ENCODE results near the gene USP35. TPM values are rescaled to one million over a fixed set of nuclear protein-coding genes. Genes with fewer than 3 reads are reported as not detected.

USP35 gene
- polyA plus RNA-seq, 1 of the 3 experiments (the other 2 are of a cell fraction) = 8.4 TPM

DNA sequence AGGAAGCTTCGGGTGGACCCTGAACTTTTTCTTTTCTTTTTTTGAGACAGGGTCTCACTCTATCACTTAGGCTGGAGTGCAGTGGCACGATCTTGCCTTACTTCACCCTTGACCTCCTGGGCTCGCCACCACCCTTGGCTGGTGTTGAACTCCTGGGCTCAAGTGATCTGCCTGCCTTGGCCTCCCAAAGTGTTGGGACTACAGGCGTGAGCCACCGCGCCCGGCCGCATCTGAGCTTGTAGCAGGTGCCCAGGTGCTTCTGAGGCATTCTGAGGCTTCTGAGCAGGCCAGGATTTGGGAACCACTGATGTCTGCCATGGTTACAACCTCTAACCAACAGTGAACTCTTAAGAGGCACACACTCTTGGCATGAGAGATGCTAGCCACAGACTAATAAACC, 5.1 kb downstream of the USP35 start:
- ChIA-PET CTCF (interaction anchor here (2.1 kb wide), 1 partner anchor 16 kb away, joined by 6 read pairs; no protein-coding TSS in a partner anchor), POLR2A (interaction anchor here (0.9 to 1.3 kb wide), 2 partner anchors 13 to 19 kb away, joined by 3 read pairs; no protein-coding TSS in a partner anchor)
- DNase-seq = no peak
- Histone ChIP-seq H3K36me3 (replicated peaks in 1 of 2; ENCODE audit: control insufficient read depth in 1 of 2, insufficient read depth in 2 of 2, low read length in 1 of 2) (peaks cover 0 to 11% of the 10 kb centered on the region in 2 experiments), H3K9me2 (no peaks in the 10 kb centered on the region), H3K4me3 (ENCODE audit: low read depth in 2 of 2, low read length in 1 of 2) (no peak overlapping the region), H2AFZ (ENCODE audit: low read depth) (no peak overlapping the region), H3K4me1 (ENCODE audit: control insufficient read depth in 1 of 2, insufficient read depth in 2 of 2, low read depth in 1 of 2, low read length in 1 of 2) (peaks cover 11 to 24% of the 10 kb centered on the region in 2 experiments; a peak in 2 of 4 replicates), H3F3A (replicated peaks; ENCODE audit: insufficient read depth) (no peaks in the 10 kb centered on the region), H3K27ac (ENCODE audit: low read depth in 2 of 2, low read length in 1 of 2) (no peak overlapping the region), H3K4me2 (no peak overlapping the region), H3K9me3 (no peaks in the 10 kb centered on the region), H3K79me2 (ENCODE audit: insufficient read depth) (peaks cover 57% of the 10 kb centered on the region), H3K27me3 (ENCODE audit: insufficient read depth) (no peaks in the 10 kb centered on the region), H4K20me1 (ENCODE audit: insufficient read depth) (0 out of 2 replicates have a peak, but pooled peaks cover 10% of the 10 kb centered on the region), H3K9ac (no peak overlapping the region)
- TF ChIP-seq SIN3A (IDR thresholded peaks at IDR 0.05; ENCODE audit: borderline replicate concordance, low read depth, low read length) = no peak
- WGBS (ENCODE audit: low lambda C conversion rate) = 92% methylated on average over 3 of the region's 8 CpGs

GRCh38 chr11:78194490-78194889, 5.8 kb downstream of the USP35 start:
- Histone ChIP-seq H3K27me3 (ENCODE audit: insufficient read depth) (no peaks in the 10 kb centered on the region), H3F3A (replicated peaks; ENCODE audit: insufficient read depth) (no peaks in the 10 kb centered on the region), H3K9ac (no peak overlapping the region), H3K9me2 (no peaks in the 10 kb centered on the region), H3K4me3 (ENCODE audit: low read depth in 2 of 2, low read length in 1 of 2) (no peak overlapping the region), H3K9me3 (no peaks in the 10 kb centered on the region), H2AFZ (ENCODE audit: low read depth) (no peak overlapping the region), H3K36me3 (replicated peaks in 1 of 2; ENCODE audit: control insufficient read depth in 1 of 2, insufficient read depth in 2 of 2, low read length in 1 of 2) (peaks cover 0 to 14% of the 10 kb centered on the region in 2 experiments), H3K79me2 (ENCODE audit: insufficient read depth) (peaks cover 50% of the 10 kb centered on the region), H3K4me2 (no peak overlapping the region), H3K4me1 (ENCODE audit: control insufficient read depth in 1 of 2, insufficient read depth in 2 of 2, low read depth in 1 of 2, low read length in 1 of 2) (peaks cover 11 to 21% of the 10 kb centered on the region in 2 experiments; a peak in 2 of 4 replicates), H4K20me1 (ENCODE audit: insufficient read depth) (0 out of 2 replicates have a peak, but pooled peaks cover 10% of the 10 kb centered on the region), H3K27ac (ENCODE audit: low read depth in 2 of 2, low read length in 1 of 2) (no peak overlapping the region)
- no peak for DNase-seq
- POLR2A ChIA-PET = interaction anchor here (1.3 kb wide), 1 partner anchor 12 kb away, joined by 3 read pairs; no protein-coding TSS in a partner anchor
- TF ChIP-seq MEF2A (IDR thresholded peaks at IDR 0.05; ENCODE audit: borderline replicate concordance, low read depth) (no peak), RFX5 (IDR thresholded peaks at IDR 0.05; ENCODE audit: low read length) (no peak), FOXJ3 (CRISPR knock-in tag; IDR thresholded peaks at IDR 0.05) (no peak), TEAD4 (IDR thresholded peaks at IDR 0.05; ENCODE audit: borderline replicate concordance, insufficient read depth) (no peak), FOXM1 (IDR thresholded peaks at IDR 0.05; ENCODE audit: low read depth) (no peak), SMC3 (IDR thresholded peaks at IDR 0.05; ENCODE audit: low read depth, low read length) (no peak), REST (IDR thresholded peaks at IDR 0.05; ENCODE audit: low read depth, low read length) (no peak), MAX (IDR thresholded peaks at IDR 0.05; ENCODE audit: low read depth) (no peak), NFIC (IDR thresholded peaks at IDR 0.05; ENCODE audit: borderline replicate concordance) (no peak), SIN3A (IDR thresholded peaks at IDR 0.05; ENCODE audit: borderline replicate concordance, low read depth, low read length) (no peak), EZH2phosphoT487 (IDR thresholded peaks at IDR 0.05; ENCODE audit: borderline replicate concordance, low read depth) (no peak), RAD21 (IDR thresholded peaks at IDR 0.05; ENCODE audit: low read length) (no peak)
- 100% methylated on average over 3 of the region's 3 CpGs for WGBS (ENCODE audit: low lambda C conversion rate)
- CTCF ChIA-PET = interaction anchor here (2.1 kb wide), 1 partner anchor 15 kb away, joined by 6 read pairs; no protein-coding TSS in a partner anchor

Data from SK-N-SH (cell line).